ENCODE results near the gene NARS2.
"Not testable (repeated sequence)": the region's sequence is repeated elsewhere in the genome, so short reads cannot be mapped to it uniquely, and the experiment has no call there.

Gene NARS2

GRCh38 chr11:78576549-78577097 lies 2.0 kb upstream of the NARS2 start:
- no peak for DNase-seq

- DNase-seq = no peak
Observed at GRCh38 chr11:78575478-78575877, 814 bp upstream of the NARS2 start.

- no peak for DNase-seq
Observed at GRCh38 chr11:78573681-78574080, 983 bp downstream of the NARS2 start.

GRCh38 chr11:78573271-78573670 lies 1.4 kb downstream of the NARS2 start:
- no peak for DNase-seq

- no peak for DNase-seq
Observed at GRCh38 chr11:78572394-78572793, 2.3 kb downstream of the NARS2 start.

- no peak for DNase-seq
Observed at GRCh38 chr11:78570031-78570430, 4.6 kb downstream of the NARS2 start.

- no peak for DNase-seq
Observed at GRCh38 chr11:78567209-78567608, 7.5 kb downstream of the NARS2 start.

- DNase-seq = peak in 10 of 58 donors; percentile 2 to 58 (median 6)
Observed at GRCh38 chr11:78564490-78565467, 9.9 kb downstream of the NARS2 start.

GRCh38 chr11:78564037-78564436 lies 10.6 kb downstream of the NARS2 start:
- DNase-seq = not testable (repeated sequence)

GRCh38 chr11:78563090-78563489 lies 11.6 kb downstream of the NARS2 start:
- DNase-seq = not testable (repeated sequence)

- DNase-seq = no peak
Observed at GRCh38 chr11:78562398-78562797, 12.3 kb downstream of the NARS2 start.

- DNase-seq = no peak
Observed at GRCh38 chr11:78560826-78561484, 13.7 kb downstream of the NARS2 start.

- no peak for DNase-seq
Observed at GRCh38 chr11:78560153-78560552, 14.5 kb downstream of the NARS2 start.

GRCh38 chr11:78557236-78557635 lies 17.4 kb downstream of the NARS2 start:
- no peak for DNase-seq

GRCh38 chr11:78555592-78555991 lies 19.1 kb downstream of the NARS2 start:
- no peak for DNase-seq

GRCh38 chr11:78552881-78553280 lies 21.8 kb downstream of the NARS2 start:
- no peak for DNase-seq

GRCh38 chr11:78552139-78552538 lies 22.5 kb downstream of the NARS2 start:
- DNase-seq = not testable (repeated sequence)

GRCh38 chr11:78551066-78551465 lies 23.6 kb downstream of the NARS2 start:
- DNase-seq = no peak

- DNase-seq = no peak
Observed at GRCh38 chr11:78549624-78550409, 24.8 kb downstream of the NARS2 start.

- no peak for DNase-seq
Observed at GRCh38 chr11:78548911-78549590, 25.6 kb downstream of the NARS2 start.
